GM12865 (cell line): ENCODE measurements around the gene LRRC8B.

ENCODE experiments used
- DNase-seq: peaks from one replicate; pipeline ENCODE4 v3.0.0; 2010; ENCODE audit warnings: low read depth
- H3K4me3 ChIP-seq: 2 replicates; pipeline ENCODE4 v1.5.1; 2011; ENCODE audit warnings: mild to moderate bottlenecking, low read depth, low read length, control low read depth
- CTCF ChIP-seq: IDR thresholded peaks from 2 replicates; pipeline ENCODE4 v1.5.1; 2011; ENCODE audit warnings: low read length, control low read depth, low read depth, inconsistent platforms; ENCODE audit not compliant: insufficient read depth; ENCODE audit errors: missing control alignments

Gene LRRC8B

GRCh38 chr1:89548122-89548857, 23.7 kb downstream of the LRRC8B start:
- H3K4me3 ChIP-seq, result no peak overlapping the region
- no peak for TF ChIP-seq CTCF
- DNase-seq, result peak; percentile 37

GRCh38 chr1:89550995-89551394, 26.4 kb downstream of the LRRC8B start:
- no peak overlapping the region for H3K4me3 ChIP-seq
- DNase-seq, result no peak
- TF ChIP-seq CTCF, result no peak

- no peak for TF ChIP-seq CTCF
- DNase-seq, result peak; percentile 51
- H3K4me3 ChIP-seq, result peak overlapping the region; percentile 45
Measured at GRCh38 chr1:89552471-89553081, 27.9 kb downstream of the LRRC8B start.

DNA sequence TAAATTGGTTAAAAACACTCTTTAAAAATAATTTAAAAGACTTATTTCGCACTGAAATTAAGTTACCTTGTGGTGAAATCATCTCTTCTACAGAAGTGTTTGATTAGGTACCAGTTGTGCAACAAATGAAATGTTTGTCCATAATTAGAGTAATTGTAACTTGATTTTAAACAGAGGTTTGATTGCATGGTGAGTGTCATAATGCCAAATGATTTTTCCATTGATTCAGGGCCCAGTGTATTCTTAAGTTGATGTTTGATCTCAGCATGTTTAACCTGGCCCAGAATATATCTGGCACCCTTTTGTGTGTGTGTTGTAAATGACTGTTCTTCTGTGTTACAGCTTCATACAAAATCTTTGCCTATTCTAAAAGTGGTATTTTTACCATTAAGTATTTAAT, 28.5 kb downstream of the LRRC8B start:
- TF ChIP-seq CTCF, result no peak
- no peak for DNase-seq
- H3K4me3 ChIP-seq, result peak overlapping the region; percentile 45; the same call in 1 of the 2 replicates

DNA sequence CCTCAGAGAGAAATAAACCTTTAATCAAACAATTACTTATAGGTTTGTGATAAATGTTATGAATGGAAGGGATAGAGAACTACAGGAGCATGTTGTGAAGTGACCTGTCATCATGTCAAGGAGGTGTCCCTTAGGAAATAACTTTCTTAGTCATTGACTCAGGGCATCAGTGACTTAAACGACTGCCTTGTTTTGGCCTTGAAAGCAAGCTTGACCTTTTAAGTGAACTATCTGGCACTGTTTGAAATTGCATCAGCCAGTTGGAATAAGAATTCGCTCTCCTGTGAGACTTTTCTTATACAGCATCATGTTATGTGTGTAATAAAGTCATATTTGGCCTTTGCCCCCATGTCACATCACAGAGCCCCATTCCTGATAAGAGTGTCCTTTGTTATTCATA, 30.9 kb downstream of the LRRC8B start:
- DNase-seq, result no peak
- H3K4me3 ChIP-seq, result no peak overlapping the region
- no peak for TF ChIP-seq CTCF

GRCh38 chr1:89556726-89557444, 32.3 kb downstream of the LRRC8B start:
- no peak for TF ChIP-seq CTCF
- no peak for DNase-seq
- no peak overlapping the region for H3K4me3 ChIP-seq
